ENCODE results near the gene SBK1.

DNA sequence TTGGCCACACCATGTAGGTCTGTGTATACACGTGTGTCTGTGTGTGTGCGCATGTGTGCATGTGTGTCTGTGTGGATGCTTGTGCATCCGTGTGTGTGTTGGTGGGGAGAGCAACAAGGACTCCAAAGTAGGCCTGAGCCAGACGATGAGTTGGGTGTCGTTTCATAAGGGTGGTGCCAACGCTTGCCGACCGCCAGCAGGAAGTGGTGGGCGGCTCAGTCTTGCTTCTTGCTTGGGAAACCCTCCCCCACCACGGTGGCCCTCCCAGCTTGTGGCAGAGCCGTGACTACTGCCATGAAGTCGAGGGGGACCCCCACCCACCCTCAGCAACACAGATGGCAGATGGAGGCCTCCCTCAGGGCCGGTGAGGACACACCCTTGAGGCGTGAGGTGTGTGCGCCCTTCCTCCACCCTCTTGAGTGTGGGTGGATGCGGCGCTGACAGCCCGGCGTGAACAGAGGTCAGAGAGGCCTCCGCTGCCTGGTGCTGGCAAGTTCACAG is 17.5 kb downstream of the SBK1 start:
- TF ChIP-seq EZH2 (IDR thresholded peaks at IDR 0.05; ENCODE audit: borderline replicate concordance, control insufficient read depth, low read depth, low read length) (no peak), POLR2A (IDR thresholded peaks at IDR 0.05; ENCODE audit: low read depth, low read length) (no peak; the same call in 1 of the 2 replicates), GATAD2B (conservative IDR thresholded peaks at IDR 0.05; ENCODE audit: low read depth) (no peak), POLR2AphosphoS5 (IDR thresholded peaks at IDR 0.05; ENCODE audit: low read length) (no peak), SP1 (IDR thresholded peaks at IDR 0.05; ENCODE audit: low read depth, low read length) (no peak), PML (IDR thresholded peaks at IDR 0.05; ENCODE audit: low read length) (no peak), ZNF274 (IDR thresholded peaks at IDR 0.05; ENCODE audit: insufficient read depth, insufficient read length) (no peak), CREB1 (IDR thresholded peaks at IDR 0.05; ENCODE audit: low read depth) (no peak), ZZZ3 (IDR thresholded peaks at IDR 0.05; ENCODE audit: control insufficient read depth, insufficient read length, low read depth) (no peak), CHD1 (IDR thresholded peaks at IDR 0.05; ENCODE audit: low read depth, low read length) (no peak), ZNF217 (IDR thresholded peaks at IDR 0.05) (no peak)
- TF ChIP-seq, protein P1, sequence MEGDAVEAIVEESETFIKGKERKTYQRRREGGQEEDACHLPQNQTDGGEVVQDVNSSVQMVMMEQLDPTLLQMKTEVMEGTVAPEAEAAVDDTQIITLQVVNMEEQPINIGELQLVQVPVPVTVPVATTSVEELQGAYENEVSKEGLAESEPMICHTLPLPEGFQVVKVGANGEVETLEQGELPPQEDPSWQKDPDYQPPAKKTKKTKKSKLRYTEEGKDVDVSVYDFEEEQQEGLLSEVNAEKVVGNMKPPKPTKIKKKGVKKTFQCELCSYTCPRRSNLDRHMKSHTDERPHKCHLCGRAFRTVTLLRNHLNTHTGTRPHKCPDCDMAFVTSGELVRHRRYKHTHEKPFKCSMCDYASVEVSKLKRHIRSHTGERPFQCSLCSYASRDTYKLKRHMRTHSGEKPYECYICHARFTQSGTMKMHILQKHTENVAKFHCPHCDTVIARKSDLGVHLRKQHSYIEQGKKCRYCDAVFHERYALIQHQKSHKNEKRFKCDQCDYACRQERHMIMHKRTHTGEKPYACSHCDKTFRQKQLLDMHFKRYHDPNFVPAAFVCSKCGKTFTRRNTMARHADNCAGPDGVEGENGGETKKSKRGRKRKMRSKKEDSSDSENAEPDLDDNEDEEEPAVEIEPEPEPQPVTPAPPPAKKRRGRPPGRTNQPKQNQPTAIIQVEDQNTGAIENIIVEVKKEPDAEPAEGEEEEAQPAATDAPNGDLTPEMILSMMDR (IDR thresholded peaks at IDR 0.05 in 2 of 3, conservative IDR thresholded peaks at IDR 0.05 in 1 of 3; ENCODE audit: control insufficient read depth in 2 of 3, extremely low read depth in 1 of 3, insufficient read depth in 1 of 3, low read depth in 3 of 3, low read length in 3 of 3), result no peak

Measured in GM12878 (cell line).